IMR-90 (cell line): ENCODE data around the gene C2orf49.

Experiments used
- BHLHE40 ChIP-seq: fragments of 150-350 bp; IDR thresholded peaks from 2 replicates; pipeline ENCODE4 v1.6.1; 2016; ENCODE audit warnings: mild to moderate bottlenecking, low read depth, low read length
- MAFK ChIP-seq: IDR thresholded peaks from 2 replicates; pipeline ENCODE4 v1.6.1; 2012; ENCODE audit warnings: low read depth, low read length, improper control_type of control experiment
- NFE2L2 ChIP-seq: fragments of 150-350 bp; IDR thresholded peaks from 2 replicates; pipeline ENCODE4 v1.6.1; 2016; ENCODE audit warnings: low read depth, mild to moderate bottlenecking, low read length
- POLR2A ChIP-seq: IDR thresholded peaks from 2 replicates; pipeline ENCODE4 v1.6.1; 2012; ENCODE audit warnings: mild to moderate bottlenecking, low read depth, low read length
- RAD21 ChIP-seq: IDR thresholded peaks from 2 replicates; pipeline ENCODE4 v1.6.1; 2012; ENCODE audit warnings: low read length, improper control_type of control experiment
- RCOR1 ChIP-seq: IDR thresholded peaks from 2 replicates; pipeline ENCODE4 v1.6.1; 2012; ENCODE audit warnings: mild to moderate bottlenecking, low read length, improper control_type of control experiment; ENCODE audit not compliant: insufficient replicate concordance
- RFX5 ChIP-seq: IDR thresholded peaks from 2 replicates; pipeline ENCODE4 v1.8.0; 2012; ENCODE audit warnings: low read depth, mild to moderate bottlenecking, low read length, moderate library complexity
- TF ChIP-seq, protein P1 (sequence below): fragments of 150-350 bp; IDR thresholded peaks from 2 replicates; pipeline ENCODE4 v1.6.1; 2017; ENCODE audit warnings: mild to moderate bottlenecking, antibody characterized with exemption, low read length, low read depth
- TF ChIP-seq, protein P2 (sequence below): conservative IDR thresholded peaks from 2 replicates; pipeline ENCODE4 v1.5.1; 2012; ENCODE audit warnings: mild to moderate bottlenecking, low read depth, low read length, improper control_type of control experiment

GRCh38 chr2:105398336-105399206, 61.2 kb downstream of the C2orf49 start, which contains the start of gene FHL2:
- TF ChIP-seq, protein P1, sequence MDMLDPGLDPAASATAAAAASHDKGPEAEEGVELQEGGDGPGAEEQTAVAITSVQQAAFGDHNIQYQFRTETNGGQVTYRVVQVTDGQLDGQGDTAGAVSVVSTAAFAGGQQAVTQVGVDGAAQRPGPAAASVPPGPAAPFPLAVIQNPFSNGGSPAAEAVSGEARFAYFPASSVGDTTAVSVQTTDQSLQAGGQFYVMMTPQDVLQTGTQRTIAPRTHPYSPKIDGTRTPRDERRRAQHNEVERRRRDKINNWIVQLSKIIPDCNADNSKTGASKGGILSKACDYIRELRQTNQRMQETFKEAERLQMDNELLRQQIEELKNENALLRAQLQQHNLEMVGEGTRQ: no peak
- no peak for TF ChIP-seq RCOR1
- TF ChIP-seq NFE2L2: no peak; the same call in 1 of the 2 replicates
- TF ChIP-seq, protein P2, sequence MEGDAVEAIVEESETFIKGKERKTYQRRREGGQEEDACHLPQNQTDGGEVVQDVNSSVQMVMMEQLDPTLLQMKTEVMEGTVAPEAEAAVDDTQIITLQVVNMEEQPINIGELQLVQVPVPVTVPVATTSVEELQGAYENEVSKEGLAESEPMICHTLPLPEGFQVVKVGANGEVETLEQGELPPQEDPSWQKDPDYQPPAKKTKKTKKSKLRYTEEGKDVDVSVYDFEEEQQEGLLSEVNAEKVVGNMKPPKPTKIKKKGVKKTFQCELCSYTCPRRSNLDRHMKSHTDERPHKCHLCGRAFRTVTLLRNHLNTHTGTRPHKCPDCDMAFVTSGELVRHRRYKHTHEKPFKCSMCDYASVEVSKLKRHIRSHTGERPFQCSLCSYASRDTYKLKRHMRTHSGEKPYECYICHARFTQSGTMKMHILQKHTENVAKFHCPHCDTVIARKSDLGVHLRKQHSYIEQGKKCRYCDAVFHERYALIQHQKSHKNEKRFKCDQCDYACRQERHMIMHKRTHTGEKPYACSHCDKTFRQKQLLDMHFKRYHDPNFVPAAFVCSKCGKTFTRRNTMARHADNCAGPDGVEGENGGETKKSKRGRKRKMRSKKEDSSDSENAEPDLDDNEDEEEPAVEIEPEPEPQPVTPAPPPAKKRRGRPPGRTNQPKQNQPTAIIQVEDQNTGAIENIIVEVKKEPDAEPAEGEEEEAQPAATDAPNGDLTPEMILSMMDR: peak; percentile 60
- peak; percentile 95 for TF ChIP-seq POLR2A
- TF ChIP-seq RFX5: no peak
- peak; percentile 34; the same call in 1 of the 2 replicates for TF ChIP-seq RAD21
- peak; percentile 16; the same call in 1 of the 2 replicates for TF ChIP-seq BHLHE40
- no peak for TF ChIP-seq MAFK
